Endodermal cell (in vitro differentiated cells): ENCODE results near the gene LGALS9C. TPM values are rescaled to one million over a fixed set of nuclear protein-coding genes. Genes with fewer than 3 reads are reported as not detected.
"Not testable (repeated sequence)": the region's sequence is repeated elsewhere in the genome, so short reads cannot be mapped to it uniquely, and the experiment has no call there.

ENCODE experiments used
- DNase-seq: peaks from one replicate; pipeline ENCODE4 v3.0.0-alpha.2; 2017
- H3K27ac ChIP-seq: 2 replicates; pipeline ENCODE4 v1.5.1; 2013; ENCODE audit warnings: mild to moderate bottlenecking, low read depth, low read length, moderate library complexity
- H3K27me3 ChIP-seq: 2 replicates; pipeline ENCODE4 v1.6.1; 2013; ENCODE audit warnings: mild to moderate bottlenecking, low read length, moderate library complexity; ENCODE audit not compliant: insufficient read depth, control insufficient read depth, poor library complexity, severe bottlenecking
- H3K36me3 ChIP-seq: 2 replicates; pipeline ENCODE4 v1.7.0; 2013; ENCODE audit warnings: mild to moderate bottlenecking, low read length, moderate library complexity; ENCODE audit not compliant: control insufficient read depth, insufficient read depth
- H3K4me1 ChIP-seq: one replicate; pipeline ENCODE4 v1.7.0; 2013; ENCODE audit warnings: low read length; ENCODE audit not compliant: control insufficient read depth, insufficient read depth
- H3K4me3 ChIP-seq: 2 replicates; pipeline ENCODE4 v1.5.1; 2013; ENCODE audit warnings: mild to moderate bottlenecking, low read length, moderate library complexity
- H3K9ac ChIP-seq: 2 replicates; pipeline ENCODE4 v1.6.1; 2013; ENCODE audit warnings: mild to moderate bottlenecking, low read length, moderate library complexity; ENCODE audit not compliant: poor library complexity, severe bottlenecking; ENCODE audit errors: extremely low read depth
- H3K9me3 ChIP-seq: 2 replicates; pipeline ENCODE4 v1.6.1; 2013; ENCODE audit warnings: mild to moderate bottlenecking, low read length, moderate library complexity; ENCODE audit not compliant: control insufficient read depth
- H3K27ac Mint-ChIP-seq: 2 replicates; pipeline ENCODE4 v1.8.0; 2020; ENCODE audit warnings: mixed read lengths
- H3K27me3 Mint-ChIP-seq: 2 replicates; pipeline ENCODE4 v1.8.0; 2021; ENCODE audit warnings: mild to moderate bottlenecking, mixed read lengths; ENCODE audit not compliant: insufficient read depth
- H3K36me3 Mint-ChIP-seq: 2 replicates; pipeline ENCODE4 v1.8.0; 2020; ENCODE audit warnings: low read depth, mixed read lengths
- H3K4me1 Mint-ChIP-seq: 2 replicates; pipeline ENCODE4 v1.8.0; 2020; ENCODE audit warnings: mixed read lengths
- H3K4me3 Mint-ChIP-seq: 2 replicates; pipeline ENCODE4 v1.8.0; 2020; ENCODE audit warnings: mild to moderate bottlenecking, moderate library complexity, mixed read lengths
- H3K9me3 Mint-ChIP-seq: 2 replicates; pipeline ENCODE4 v1.8.0; 2020; ENCODE audit warnings: mild to moderate bottlenecking, mixed read lengths
- WGBS, 2 experiments: methylation state at CpG; one replicate each; pipeline versions ENCODE4 v1.1.5 to v1.1.7; 2013; ENCODE audit warnings: missing lambda C conversion rate in 2 of 2, mixed read lengths in 1 of 2; ENCODE audit not compliant: insufficient coverage in 1 of 2, insufficient read length in 1 of 2; 5-methylcytosine and 5-hydroxymethylcytosine counted together
- long read RNA-seq, 4 experiments: library from polyadenylated mRNA in 2 of 4; library from RNA in 1 of 4; library from capped mRNA in 1 of 4; stranded (forward) in 3 of 4; unstranded in 1 of 4; transcript quantifications; one replicate each; pipeline ENCODE4 v2.0.0, GENCODE V29; 2020 to 2021; ENCODE audit warnings: inconsistent platforms in 1 of 4
- polyA plus RNA-seq, 2 experiments: library from polyadenylated mRNA; stranded (reverse); fragments of 50-300 nt; gene quantifications; one replicate each; pipeline ENCODE4 v1.2.3, GENCODE V29; 2013
- total RNA-seq, 2 donors: library from RNA; stranded (reverse); fragmentation: NEBNext Ultra II Directional in 1 of 2; extraction: Animal tissue kit (Norgen Biotek cat#: 25700) in 1 of 2; gene quantifications; 2 replicates in 1 of 2; 3 replicates in 1 of 2; pipeline ENCODE4 v1.2.1, GENCODE V29; 2021
- TF ChIP-seq, protein P1 (sequence below): fragments of 200-600 bp; sonication (generic); conservative IDR thresholded peaks from 2 replicates; pipeline ENCODE4 v1.5.0; 2021; ENCODE audit warnings: antibody characterized with exemption, mild to moderate bottlenecking

The LGALS9C gene
- total RNA-seq, result not detected
- not detected for polyA plus RNA-seq (2013, experiment 1 of 2)
- not detected for polyA plus RNA-seq (2013, experiment 2 of 2)
- long read RNA-seq, experiment 1, result 0 reads
- long read RNA-seq, experiment 2, result 0 reads
- long read RNA-seq, experiment 3, result 0 reads
- long read RNA-seq, experiment 4, result 0 reads

DNA sequence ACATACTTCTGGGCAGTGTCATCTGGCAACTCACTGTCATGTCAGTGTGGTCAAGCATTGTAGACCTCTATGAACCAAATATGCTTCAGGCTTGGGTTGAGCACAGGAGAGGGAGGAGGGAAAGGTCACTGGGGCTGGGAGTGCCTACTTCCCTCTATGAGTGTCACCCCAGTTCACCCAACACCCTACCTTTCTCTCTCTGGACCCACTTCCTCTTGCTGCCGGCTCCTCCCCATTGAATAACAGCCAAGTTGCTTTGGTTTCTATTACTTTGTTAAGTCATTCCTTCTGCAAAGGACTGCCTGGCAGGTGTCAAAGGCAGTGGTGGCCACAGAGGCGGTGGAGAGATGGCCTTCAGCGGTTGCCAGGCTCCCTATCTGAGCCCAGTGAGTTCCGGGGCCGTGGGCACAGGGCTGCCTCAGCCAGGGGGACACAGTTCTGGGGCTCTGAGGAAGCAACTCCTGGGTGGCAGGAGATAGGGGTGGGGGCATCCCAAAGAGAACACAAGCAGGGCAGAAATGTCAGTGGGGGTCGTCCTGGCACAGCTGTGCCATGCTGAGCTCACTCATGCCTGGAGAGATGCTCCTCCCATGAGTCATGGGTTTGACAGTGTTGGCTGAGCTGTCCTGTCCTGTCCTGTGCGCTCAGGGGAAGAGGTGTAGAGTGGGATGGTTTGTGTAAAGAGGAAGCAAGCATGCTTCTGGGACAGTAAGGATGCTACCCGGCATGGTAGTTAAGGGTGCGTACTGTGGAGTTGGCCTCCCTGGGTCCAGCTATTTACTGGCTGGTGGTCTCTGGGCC lies at the start of gene LGALS9C:
LGALS9C (plus strand) TSS at position 282 of the 801 bp plus-strand sequence; CDS start at position 348, 66 bp downstream.
- not testable (repeated sequence) for H3K4me3 Mint-ChIP-seq, H3K36me3 Mint-ChIP-seq, H3K4me1 ChIP-seq, H3K9ac ChIP-seq, H3K27ac ChIP-seq, H3K4me3 ChIP-seq, H3K9me3 ChIP-seq, H3K36me3 ChIP-seq, H3K27me3 ChIP-seq, H3K27me3 Mint-ChIP-seq, H3K27ac Mint-ChIP-seq, H3K4me1 Mint-ChIP-seq, H3K9me3 Mint-ChIP-seq
- 89 to 90% methylated on average over 2 to 6 of the region's 9 CpGs for WGBS, 2 experiments
- peak; percentile 32 for DNase-seq

DNA sequence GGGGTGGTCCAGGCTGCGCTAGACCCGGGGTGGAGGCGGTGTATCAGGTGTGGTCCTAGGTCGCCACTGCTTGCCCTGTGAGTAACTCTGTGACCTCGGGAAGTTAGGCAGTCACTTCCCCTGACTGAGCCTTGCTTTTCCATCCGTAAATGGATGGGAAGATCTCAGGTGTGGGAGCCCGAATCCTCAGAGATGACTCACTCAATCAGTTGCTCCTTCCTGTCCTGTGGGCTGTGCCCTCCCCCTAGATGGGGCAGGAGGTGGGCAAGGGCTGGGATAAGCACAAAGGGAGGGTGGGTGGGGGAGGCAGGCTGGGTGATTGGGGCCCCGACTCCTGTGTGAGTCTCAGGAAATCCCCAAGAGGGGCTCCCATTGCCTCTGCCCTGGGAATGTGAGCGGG lies 44.4 kb upstream of the LGALS9C start:
- not testable (repeated sequence) for H3K36me3 Mint-ChIP-seq, H3K27me3 ChIP-seq
- no CpG with 5 or more reads among the region's 9 CpGs for WGBS, 2 experiments

DNA sequence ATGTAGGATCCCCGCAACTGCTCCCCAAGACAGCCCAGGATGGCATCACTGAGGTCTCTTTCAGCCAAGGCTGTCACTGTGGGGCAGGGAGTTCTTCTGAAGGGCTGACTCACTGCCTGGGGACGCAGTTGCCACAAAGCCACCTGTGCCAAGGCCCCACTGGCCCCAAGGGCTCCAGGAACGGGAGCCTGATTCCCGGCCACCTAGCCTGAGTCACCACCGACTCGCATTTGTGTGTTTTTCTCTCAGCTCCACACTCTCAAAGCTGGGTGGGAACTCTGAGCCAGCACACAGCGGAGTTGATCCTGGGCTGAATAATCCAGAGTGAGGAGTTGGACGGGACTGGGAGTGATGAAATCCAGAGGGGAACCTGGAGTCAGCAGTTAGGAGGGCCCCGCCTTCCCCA lies 37.1 kb upstream of the LGALS9C start:
- WGBS, 2 experiments, result no CpG with 5 or more reads among the region's 9 CpGs
- H3K4me3 Mint-ChIP-seq, result not testable (repeated sequence)

More for the DNA sequence above, 44.4 kb upstream of the LGALS9C start:
- DNase-seq, H3K36me3 ChIP-seq, H3K4me3 Mint-ChIP-seq, H3K9me3 Mint-ChIP-seq, H3K27me3 Mint-ChIP-seq, H3K9me3 ChIP-seq, H3K27ac ChIP-seq, H3K27ac Mint-ChIP-seq, H3K4me3 ChIP-seq, H3K9ac ChIP-seq, H3K4me1 ChIP-seq, H3K4me1 Mint-ChIP-seq: not testable (repeated sequence)

DNA sequence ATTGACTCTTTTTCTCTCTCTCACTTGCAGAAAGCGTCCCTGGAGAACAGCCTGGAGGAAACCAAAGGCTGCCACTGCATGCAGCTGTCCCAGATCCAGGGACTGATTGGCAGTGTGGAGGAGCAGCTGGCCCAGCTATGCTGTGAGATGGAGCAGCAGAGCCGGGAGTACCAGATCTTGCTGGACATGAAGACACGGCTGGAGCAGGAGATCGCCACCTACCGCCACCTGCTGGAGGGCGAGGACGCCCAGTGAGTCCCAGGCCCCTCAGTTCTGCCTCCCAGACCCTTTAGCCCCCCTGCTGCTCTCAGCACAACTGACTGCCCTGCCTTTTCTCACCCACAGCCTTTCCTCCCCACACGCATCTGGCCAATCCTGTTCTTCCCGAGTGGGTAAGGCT lies 34.5 kb upstream of the LGALS9C start:
- no CpG with 5 or more reads among the region's 9 CpGs for WGBS, 2 experiments
- not testable (repeated sequence) for H3K4me1 Mint-ChIP-seq, H3K4me1 ChIP-seq, H3K4me3 ChIP-seq, H3K4me3 Mint-ChIP-seq, H3K9ac ChIP-seq, H3K27me3 ChIP-seq, H3K27ac ChIP-seq, H3K27ac Mint-ChIP-seq, H3K27me3 Mint-ChIP-seq, H3K36me3 Mint-ChIP-seq, H3K9me3 ChIP-seq, H3K9me3 Mint-ChIP-seq, DNase-seq, H3K36me3 ChIP-seq
- TF ChIP-seq, protein P1, sequence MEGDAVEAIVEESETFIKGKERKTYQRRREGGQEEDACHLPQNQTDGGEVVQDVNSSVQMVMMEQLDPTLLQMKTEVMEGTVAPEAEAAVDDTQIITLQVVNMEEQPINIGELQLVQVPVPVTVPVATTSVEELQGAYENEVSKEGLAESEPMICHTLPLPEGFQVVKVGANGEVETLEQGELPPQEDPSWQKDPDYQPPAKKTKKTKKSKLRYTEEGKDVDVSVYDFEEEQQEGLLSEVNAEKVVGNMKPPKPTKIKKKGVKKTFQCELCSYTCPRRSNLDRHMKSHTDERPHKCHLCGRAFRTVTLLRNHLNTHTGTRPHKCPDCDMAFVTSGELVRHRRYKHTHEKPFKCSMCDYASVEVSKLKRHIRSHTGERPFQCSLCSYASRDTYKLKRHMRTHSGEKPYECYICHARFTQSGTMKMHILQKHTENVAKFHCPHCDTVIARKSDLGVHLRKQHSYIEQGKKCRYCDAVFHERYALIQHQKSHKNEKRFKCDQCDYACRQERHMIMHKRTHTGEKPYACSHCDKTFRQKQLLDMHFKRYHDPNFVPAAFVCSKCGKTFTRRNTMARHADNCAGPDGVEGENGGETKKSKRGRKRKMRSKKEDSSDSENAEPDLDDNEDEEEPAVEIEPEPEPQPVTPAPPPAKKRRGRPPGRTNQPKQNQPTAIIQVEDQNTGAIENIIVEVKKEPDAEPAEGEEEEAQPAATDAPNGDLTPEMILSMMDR, result peak; percentile 52

More for the DNA sequence above, 37.1 kb upstream of the LGALS9C start:
- H3K27me3 ChIP-seq, H3K27ac ChIP-seq, H3K9me3 ChIP-seq, H3K9me3 Mint-ChIP-seq, H3K9ac ChIP-seq, H3K4me1 Mint-ChIP-seq, H3K4me3 ChIP-seq, DNase-seq, H3K27ac Mint-ChIP-seq, H3K36me3 ChIP-seq, H3K36me3 Mint-ChIP-seq, H3K27me3 Mint-ChIP-seq, H3K4me1 ChIP-seq: not testable (repeated sequence)

DNA sequence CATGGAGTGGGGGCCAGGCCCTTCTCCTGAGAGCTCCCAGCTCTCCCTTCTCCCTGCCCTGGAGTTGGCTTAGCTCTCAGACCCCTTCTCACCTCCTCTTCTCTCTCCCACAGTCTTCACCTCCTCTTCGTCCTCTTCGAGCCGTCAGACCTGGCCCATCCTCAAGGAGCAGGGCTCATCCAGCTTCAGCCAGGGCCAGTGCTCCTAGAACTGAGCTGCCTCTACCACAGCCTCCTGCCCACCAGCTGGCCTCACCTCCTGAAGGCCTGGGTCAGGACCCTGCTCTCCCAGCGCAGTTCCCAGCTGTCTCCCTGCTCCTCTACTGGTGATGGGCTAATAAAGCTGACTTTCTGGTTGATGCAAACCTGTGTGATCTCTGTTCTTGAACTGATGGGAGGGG lies 34.1 kb upstream of the LGALS9C start:
- not testable (repeated sequence) for H3K4me3 Mint-ChIP-seq, H3K27ac Mint-ChIP-seq
- WGBS, 2 experiments, result no CpG with 5 or more reads among the region's 4 CpGs

DNA sequence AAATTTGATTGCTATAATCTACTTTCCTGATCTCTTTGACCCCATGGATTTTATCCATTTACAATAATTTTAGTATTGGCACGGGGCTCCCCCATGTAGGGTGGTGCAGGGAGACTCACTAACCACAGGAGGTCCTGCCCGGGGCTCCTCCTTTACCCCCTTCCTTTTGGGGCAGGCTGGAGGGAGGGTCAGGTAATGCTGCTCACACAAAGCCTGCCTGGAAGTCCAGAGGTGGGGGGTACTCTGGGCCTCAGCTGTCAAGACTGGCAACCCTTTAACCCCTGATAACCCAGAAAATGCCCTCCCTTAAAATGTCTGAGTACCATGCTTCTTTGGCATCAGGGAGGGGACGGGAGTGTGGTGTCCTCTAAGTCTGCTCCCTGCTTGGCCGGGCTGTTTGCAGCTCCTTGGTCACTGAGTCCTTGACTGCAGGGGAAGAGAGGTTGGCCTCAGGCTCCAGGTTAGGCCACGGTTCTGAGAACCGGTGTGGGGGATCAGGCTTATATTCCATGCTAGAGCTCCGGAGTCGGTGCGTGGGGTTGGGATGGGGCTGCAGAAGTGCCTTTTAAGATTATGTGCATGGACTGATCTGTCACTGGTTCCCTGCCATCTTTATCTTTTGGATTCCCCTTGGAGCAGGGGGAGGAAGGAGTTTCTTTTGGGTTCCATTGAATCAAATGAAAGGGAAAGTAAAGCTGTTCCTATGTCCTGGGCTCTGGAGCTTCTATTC lies 28.9 kb upstream of the LGALS9C start:
- WGBS, 2 experiments, result 100% methylated on average over 2 of the region's 9 CpGs; no CpG with 5 or more reads in 1 of the 2 experiments
- H3K4me1 ChIP-seq, H3K27me3 ChIP-seq, H3K27ac Mint-ChIP-seq, H3K4me3 ChIP-seq, H3K36me3 Mint-ChIP-seq, H3K36me3 ChIP-seq, H3K4me3 Mint-ChIP-seq, H3K4me1 Mint-ChIP-seq, H3K9ac ChIP-seq, H3K27ac ChIP-seq, H3K27me3 Mint-ChIP-seq, H3K9me3 Mint-ChIP-seq, H3K9me3 ChIP-seq: not testable (repeated sequence)
- DNase-seq, result peak; percentile 6

More for the DNA sequence above, 34.1 kb upstream of the LGALS9C start:
- not testable (repeated sequence) for H3K27me3 Mint-ChIP-seq, H3K4me1 Mint-ChIP-seq, H3K36me3 ChIP-seq, H3K4me1 ChIP-seq, H3K9ac ChIP-seq, DNase-seq, H3K9me3 ChIP-seq, H3K27ac ChIP-seq, H3K9me3 Mint-ChIP-seq, H3K4me3 ChIP-seq, H3K27me3 ChIP-seq, H3K36me3 Mint-ChIP-seq
